Fibroblast of pulmonary artery (primary cell): Measurements from ENCODE around the gene SOX13.
A peak's percentile ranks its signal among the peaks of the same experiment; 100 is the strongest.

Source experiments
- DNase-seq: peaks from one replicate; pipeline ENCODE4 v3.0.0-alpha.2; 2010; ENCODE audit warnings: low read depth
- H3K4me3 ChIP-seq: replicated peaks from 2 replicates; pipeline ENCODE4 v1.5.1; 2011; ENCODE audit warnings: low read depth, mild to moderate bottlenecking, control low read depth, low read length, moderate library complexity
- TF ChIP-seq, protein P1 (sequence below): IDR thresholded peaks from 2 replicates; pipeline ENCODE4 v1.5.1; 2011; ENCODE audit warnings: mild to moderate bottlenecking, control low read depth, low read length, inconsistent platforms; ENCODE audit errors: missing control alignments

The SOX13 gene

DNA sequence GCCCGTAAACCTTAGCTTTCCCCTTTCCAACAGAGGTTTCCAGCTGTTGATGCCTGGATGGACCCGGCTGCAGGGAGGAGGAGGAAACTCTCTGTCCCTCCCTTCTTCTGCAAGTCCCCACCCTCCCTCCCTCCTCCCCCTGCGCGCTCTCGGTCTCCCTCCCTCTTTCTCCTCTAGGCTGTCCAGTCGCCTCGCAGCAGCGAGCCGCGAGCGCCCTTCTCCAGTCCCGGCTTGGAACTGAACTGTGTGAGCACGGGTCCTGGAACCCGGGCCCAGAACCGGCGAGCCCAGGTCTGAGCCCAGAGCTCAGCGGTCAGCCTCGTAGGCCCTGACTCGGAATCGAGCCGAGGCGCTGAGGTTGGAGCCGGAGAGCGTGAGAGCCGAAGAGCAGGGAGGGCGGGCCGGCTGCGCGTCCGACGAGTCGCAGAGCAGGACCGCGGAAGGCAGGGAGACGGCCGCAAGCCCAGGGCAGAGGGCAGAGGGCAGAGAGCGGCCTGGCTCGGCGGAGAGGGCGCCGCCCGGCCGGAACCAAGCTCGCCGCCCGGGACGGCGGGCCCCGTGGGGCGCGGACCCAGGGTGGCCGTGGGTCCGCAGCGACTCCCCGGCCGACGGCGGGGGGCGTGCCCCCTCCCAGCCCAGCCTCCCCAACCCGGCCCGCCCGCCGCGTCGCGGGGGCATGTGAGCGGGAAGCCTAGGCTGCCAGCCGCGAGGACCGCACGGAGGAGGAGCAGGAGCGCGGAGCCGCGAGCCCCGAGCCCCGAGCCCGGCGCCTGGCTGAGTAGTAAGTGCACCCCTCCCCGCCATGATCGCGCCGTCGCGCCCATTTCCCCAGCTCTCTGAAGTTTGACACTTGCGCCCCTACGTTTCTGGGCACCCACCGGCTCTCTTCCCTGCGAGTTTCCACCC lies at the start of gene SOX13:
Gene SOX13 (plus strand): TSS at position 185 of the 906 bp plus-strand sequence. CDS start 39,801 bp downstream, outside the sequence.
- peak within 1 kb of the TSS; percentile 70 for H3K4me3 ChIP-seq
- TF ChIP-seq, protein P1, sequence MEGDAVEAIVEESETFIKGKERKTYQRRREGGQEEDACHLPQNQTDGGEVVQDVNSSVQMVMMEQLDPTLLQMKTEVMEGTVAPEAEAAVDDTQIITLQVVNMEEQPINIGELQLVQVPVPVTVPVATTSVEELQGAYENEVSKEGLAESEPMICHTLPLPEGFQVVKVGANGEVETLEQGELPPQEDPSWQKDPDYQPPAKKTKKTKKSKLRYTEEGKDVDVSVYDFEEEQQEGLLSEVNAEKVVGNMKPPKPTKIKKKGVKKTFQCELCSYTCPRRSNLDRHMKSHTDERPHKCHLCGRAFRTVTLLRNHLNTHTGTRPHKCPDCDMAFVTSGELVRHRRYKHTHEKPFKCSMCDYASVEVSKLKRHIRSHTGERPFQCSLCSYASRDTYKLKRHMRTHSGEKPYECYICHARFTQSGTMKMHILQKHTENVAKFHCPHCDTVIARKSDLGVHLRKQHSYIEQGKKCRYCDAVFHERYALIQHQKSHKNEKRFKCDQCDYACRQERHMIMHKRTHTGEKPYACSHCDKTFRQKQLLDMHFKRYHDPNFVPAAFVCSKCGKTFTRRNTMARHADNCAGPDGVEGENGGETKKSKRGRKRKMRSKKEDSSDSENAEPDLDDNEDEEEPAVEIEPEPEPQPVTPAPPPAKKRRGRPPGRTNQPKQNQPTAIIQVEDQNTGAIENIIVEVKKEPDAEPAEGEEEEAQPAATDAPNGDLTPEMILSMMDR, result peak; percentile 20
- DNase-seq, result peak; percentile 92

GRCh38 chr1:204025917-204026707 lies 46.8 kb upstream of the SOX13 start:
- DNase-seq, result no peak
- TF ChIP-seq, protein P1, result no peak
- no peak overlapping the region for H3K4me3 ChIP-seq

- no peak for DNase-seq
- TF ChIP-seq, protein P1, result no peak
- no peak overlapping the region for H3K4me3 ChIP-seq
Observed at GRCh38 chr1:204027446-204027845, 45.5 kb upstream of the SOX13 start.

GRCh38 chr1:204029016-204029415 lies 43.9 kb upstream of the SOX13 start:
- TF ChIP-seq, protein P1, result no peak
- no peak overlapping the region for H3K4me3 ChIP-seq
- DNase-seq, result no peak

DNA sequence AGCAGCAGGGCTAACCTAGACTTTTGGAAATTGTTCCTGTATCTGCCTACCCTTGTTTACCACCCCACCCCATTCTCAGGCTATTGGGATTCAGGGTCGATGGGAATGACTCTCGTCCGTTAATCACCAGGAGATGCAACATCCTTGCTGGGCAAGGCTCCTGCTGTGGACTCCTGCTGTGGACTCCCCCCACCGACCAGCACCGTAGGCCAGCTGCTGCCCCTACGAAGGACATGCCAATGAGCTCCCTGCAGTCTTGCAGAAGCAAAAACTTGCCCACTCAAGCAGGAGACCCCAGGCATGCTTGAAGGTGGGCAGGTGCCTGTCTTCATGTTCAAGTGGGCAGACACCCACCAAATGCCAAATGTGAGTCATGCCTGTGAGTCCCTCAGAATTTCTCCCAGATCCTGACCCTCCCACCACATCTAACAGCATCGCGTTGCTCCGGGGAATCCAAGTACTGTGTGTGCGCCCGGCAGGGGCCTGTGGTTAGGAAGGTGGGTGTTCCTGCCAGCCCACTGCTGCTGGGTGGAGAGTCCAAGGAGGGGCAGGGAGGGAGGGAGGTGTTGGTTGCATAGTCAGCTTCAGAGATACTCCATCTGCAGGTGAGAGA lies 41.7 kb upstream of the SOX13 start:
- TF ChIP-seq, protein P1, result no peak
- DNase-seq, result no peak
- no peak overlapping the region for H3K4me3 ChIP-seq

GRCh38 chr1:204032642-204033235 lies 40.2 kb upstream of the SOX13 start:
- H3K4me3 ChIP-seq, result no peak overlapping the region
- TF ChIP-seq, protein P1, result no peak
- no peak for DNase-seq
